GM12873 (cell line): Measurements from ENCODE around the gene ZNF304.

Source experiments
- CTCF ChIP-seq: IDR thresholded peaks from 2 replicates; pipeline ENCODE4 v1.5.1; 2012; ENCODE audit warnings: low read depth, mild to moderate bottlenecking, moderate library complexity, low read length, control low read depth; ENCODE audit not compliant: insufficient read depth; ENCODE audit errors: missing control alignments

The ZNF304 gene

GRCh38 chr19:57403737-57404563 lies 52.9 kb downstream of the ZNF304 start:
- no peak for TF ChIP-seq CTCF

- peak; percentile 85 for TF ChIP-seq CTCF
These were observed 55.5 kb downstream of the ZNF304 start for GRCh38 chr19:57406516-57407123.
